GM19468 (cell line): ENCODE data around the gene MALAT1.

Experiments used
- ATAC-seq: cut with Tn5 transposase; IDR thresholded peaks from one replicate; pipeline ENCODE4 v1.9.1; 2021; ENCODE audit warnings: mild to moderate bottlenecking, moderate library complexity, moderate number of reproducible peaks; ENCODE audit not compliant: unreplicated experiment; ENCODE audit errors: extremely low read depth

MALAT1 gene

DNA sequence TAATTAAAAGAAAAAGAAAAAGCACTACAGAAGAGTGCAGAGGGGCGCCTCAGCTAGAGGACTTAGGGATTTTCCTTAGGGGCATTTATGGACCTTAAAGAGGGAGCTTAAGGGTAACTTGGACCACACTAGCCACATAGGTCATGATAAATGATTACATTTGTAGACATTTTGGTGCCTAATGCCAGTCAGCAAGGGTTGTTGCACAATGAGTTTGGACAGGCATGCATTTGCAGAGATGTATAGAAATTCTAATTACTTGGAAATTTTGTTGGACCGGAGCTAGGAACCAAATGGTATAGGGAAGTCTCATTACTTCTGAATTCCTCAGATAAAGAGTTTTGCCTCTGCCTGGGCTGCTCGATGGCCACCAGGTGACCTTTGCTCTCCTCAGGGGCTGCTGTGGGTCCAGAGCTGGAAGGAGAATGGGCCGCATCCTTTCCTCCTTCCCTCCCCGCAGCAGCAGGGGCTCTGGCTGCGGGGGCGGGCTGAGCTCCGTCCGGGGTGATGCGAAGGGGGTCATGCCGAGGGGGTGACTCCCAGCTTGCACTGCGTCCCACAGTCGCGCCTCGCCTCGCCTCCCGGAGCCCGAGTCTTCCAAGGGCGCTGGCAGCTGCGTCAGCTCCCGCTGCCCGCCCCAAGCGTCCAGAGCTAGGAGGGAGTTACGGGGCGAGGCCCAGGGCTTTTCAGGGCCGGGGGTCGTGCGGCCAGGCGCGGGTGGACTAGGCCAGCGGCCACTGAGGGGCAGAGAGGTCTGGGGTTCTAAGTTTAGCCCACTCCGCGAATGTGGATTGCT, 20.3 kb upstream of the MALAT1 start:
- ATAC-seq = no peak

DNA sequence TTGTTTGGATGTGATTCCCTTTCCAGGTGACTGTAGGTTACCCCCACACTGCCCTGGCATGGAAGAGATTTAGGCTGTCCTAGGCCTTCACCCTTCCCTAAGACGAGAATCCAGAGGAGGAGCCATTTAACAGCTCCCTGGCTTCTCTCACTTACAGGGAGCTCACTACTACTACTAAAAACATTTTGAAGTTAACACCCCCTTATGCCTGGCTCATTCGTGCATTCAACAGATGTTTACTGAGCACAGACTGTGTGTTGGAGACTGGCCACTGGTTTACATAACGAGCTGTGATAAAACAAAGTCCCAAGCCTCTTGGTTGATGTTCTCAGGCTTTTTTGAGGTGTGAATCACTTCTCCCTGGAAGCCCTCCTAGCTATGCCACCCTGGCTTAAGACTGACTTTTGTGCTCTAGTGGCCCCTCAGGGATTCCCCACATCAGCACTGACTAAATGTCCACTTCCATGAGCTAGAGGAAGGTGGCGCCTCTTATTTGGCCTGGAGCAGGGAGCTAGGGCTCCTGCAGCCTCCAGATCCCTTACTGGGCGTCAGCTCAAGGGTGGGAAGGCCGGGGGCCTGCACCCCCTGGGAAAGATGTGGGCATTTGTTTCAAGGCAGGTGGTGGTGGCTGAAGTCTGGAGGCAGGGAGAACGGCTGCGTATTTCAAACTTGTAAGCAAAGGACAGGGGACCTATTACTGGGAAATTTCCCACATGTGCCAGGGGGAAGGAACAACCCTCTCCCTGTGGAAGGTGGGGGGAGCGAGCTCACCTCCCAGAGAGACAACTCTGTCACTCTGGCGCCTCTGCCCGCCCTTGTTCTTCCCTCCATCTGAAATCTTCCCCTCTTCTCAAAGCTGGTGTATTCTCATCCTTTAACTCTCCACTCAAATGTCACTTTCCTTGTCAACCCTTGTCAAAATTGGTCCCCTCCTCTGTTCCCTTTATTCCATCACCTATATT, 19.4 kb upstream of the MALAT1 start:
- no peak for ATAC-seq

DNA sequence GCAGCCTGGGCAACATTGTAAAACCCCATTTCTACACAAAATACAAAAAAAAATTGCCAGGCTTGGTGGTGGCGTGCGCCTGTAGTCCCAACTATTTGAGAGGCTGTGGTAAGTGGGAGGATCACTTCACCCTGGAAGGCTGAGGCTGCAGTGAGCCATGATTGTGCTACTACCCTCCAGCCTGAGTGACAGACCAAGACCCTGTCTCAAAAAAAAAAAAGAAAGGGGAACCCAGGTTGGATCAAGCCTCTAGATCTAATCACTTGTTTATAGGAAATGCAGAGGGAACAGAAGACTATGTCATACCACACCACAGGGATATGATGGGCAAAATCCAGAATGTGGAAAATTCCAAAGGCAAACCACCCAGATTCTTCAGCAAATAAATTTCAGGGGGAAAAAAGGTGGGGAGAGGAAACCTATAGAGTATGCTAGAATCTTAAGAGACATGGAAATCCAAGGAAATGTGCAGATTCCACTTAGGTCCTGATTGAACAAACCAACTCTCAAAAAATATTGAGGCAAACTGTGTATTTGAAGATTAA, 16.5 kb upstream of the MALAT1 start:
- ATAC-seq = no peak

DNA sequence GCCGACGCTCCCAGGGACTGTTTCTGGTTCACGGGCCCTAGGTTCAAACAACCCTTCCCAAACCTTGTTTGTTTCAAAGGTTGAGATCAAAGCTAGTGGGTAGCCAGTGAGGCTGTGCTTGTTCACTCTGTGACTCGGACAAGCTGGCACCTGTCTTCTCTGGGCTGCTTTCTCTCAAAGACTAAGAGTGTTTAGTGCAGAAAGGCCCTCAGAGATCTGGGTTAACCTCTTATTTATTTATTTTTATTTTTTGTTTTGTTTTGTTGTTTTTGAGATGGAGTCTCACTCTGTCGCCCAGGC, 13.0 kb upstream of the MALAT1 start:
- no peak for ATAC-seq

DNA sequence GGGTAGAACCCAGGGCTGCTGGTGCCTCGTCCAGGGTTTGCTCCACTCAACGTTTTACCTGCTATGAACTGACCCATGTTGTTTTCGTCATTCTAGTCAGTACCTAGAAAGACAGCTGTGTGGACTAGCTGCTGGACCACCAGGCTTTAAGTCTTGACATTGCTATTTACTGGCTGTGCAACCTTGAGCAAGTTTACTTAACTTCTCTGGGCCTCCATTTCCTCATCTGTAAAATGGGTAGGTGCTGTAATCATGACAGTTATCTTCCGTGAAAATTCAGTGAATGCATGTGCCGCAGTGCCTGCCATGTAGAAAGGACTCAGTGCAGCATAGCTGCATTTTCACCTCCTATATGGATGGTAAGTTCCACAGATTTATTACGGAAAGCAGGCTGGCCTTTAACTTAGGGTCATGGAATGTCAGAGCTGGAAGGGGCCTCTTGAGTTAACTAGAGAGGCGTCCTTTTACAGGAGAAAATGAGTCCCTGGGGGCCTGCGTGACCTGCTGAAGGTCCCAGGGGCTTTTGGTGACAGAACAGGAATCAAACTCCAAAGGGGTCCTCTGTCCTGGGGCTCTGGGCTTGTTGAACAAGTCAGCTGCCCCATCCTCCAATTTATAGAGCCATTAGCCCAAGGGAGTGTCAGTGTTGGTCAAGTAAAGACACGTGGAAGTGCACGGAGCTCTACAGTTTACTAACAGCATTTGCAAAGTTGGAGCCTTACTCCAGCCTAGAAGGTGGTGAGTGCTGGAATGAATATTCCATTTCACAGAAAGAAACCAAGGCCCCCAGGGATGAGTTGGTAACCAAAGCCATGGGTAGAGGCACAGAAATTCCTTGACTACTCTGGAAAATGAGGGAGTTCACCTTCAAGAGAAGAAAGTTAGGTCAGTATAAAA, 12.0 kb upstream of the MALAT1 start:
- ATAC-seq = no peak

DNA sequence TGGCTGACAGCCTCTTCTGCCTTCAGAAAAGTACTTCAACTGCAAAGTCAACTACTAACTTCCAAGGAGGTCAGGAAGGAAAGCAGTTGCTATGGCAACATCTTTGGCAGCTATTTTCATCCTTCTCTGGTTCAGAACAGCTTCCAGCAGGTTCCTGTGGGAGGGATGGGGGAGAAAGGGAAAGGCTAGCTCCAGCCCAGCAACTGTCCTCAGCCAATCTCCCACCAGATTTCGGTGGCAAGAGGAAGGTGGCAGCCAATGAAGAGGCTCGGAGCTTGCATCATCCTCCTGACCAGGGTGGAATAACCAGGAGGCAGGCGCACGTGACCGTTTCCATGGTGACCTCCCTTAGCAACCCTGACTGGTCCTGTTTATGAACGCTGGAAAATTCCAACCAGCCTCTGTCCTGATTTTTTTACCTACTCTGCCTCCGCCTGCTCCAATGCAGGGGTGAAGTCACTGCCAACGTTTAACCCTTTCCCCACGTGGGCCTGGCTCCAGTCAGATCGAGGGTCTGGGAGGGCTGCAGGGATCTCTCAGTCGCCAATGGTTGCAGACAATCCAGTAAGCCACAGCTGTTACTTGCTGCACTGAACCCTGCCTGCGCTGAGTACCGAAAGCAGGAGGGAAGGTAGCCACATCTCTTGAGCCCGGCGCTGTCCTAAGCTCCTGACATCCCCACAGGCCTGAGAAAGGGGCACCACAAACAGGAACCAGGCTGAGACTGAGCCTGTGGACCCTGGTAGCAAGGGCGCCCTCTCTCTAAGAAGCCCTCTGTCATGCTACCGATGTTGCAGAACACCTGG, 11.2 kb upstream of the MALAT1 start:
- ATAC-seq = no peak

DNA sequence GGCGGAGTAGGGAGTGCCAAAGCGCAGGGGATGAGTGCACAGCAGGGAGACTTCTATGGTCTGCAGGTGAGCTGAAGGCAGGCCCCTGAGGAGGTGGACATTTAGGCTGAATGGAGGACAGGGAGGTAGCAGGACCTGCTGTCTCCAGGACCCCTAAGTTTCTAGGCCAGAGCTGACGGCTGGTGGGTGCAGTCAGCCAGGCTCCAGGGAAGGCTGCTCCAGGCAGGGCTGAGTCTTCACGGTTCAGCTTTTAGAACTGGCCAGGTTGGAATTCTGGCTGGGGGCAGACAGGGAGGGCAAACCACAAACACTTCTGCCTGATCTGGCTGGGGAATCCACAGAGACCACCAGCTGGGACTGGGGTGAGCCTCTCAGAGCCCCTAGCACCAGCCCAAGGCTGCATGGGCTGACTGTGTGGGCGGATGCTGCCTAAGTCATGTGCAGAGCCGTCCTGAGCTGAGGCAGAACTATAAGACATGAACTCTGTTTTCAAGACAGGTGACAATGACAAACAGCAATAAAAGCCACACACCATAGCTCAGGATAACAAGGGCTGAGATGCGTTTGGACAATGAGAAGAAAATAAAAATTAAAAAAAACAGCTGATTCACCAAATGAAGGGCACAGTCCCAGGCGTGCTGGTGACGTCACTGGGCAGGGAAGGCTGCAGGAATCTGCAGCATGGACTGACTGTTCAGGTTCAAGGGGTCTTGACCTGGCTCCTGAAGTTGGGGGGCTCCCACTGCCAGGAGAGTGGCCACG, 10.4 kb upstream of the MALAT1 start:
- ATAC-seq = no peak

DNA sequence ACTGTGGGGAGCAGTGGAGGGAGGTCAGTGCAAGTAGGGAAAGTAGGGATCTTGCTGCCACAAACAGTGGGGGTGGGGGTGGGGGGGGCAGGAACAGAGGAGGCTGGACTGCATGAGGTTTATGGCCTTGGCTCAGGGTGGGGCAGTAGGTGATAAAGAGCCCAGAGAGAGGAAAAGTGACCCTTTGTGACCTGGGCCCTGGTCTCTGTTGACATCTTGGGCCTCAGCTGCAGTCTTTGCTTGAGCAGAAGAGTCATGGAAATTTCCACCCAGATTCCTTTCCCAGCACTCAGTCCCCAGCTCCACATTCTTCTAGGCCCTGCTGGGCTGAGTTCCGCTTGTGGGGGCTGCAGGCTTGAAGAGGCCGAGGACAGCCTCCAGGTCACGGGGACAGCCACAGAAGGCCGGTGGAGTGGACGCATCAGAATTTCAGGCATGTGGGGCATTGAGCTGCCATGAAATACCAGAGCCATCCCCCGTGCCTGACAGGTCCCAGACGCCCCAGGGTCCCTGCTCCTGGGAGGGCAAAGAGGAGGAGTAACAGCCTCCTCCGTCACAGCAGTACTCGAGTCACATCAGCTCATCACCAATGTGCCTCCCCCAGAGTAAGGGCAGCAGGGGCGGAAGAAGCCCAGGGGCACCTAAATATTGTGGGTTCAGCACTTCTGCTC, 9.7 kb upstream of the MALAT1 start:
- ATAC-seq = no peak

DNA sequence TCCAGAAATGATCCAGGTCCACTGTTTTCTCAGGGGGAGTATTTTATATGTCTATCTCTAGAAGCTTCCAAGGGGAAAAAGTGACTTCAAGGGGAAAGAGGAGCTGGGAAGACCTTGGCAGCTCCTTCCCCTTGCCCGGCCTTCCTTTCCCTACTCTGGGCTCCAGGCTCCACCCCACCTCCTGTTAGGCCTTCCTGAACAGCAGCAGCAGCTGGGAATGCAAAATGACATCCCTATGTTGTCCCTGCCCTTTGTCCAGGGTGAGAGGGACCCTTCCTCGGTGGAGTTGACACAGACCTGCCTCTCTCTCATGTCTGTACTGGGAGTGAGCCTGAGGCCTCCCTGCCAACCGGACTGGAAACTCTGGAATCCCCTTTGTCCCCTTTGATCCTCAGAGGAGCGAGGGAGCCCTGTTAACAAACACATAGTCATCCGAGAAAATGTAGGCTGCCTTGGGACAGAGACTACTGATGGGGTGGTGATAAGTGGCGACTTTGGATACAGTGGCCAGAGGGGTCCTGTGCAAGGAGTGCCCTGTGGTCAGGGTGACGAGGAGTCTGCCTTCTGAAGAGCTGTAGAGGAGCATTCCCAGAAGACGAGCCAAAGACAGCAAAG, 9.0 kb upstream of the MALAT1 start:
- ATAC-seq = no peak

DNA sequence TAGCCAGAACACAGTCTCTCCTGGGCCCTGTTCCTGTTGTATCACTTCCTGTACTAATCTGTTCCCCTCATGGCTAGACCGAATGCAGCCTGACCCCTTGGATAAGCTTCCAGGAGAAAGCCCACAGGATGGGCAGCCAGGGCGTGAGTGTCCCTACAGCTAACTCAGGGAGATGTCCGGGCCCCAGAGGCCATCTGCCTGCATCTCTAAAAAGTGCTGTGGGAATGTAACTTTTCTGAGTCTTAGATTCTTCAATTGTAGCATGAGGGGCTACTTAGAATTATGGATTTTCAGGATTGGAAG, 7.7 kb upstream of the MALAT1 start:
- ATAC-seq = no peak

DNA sequence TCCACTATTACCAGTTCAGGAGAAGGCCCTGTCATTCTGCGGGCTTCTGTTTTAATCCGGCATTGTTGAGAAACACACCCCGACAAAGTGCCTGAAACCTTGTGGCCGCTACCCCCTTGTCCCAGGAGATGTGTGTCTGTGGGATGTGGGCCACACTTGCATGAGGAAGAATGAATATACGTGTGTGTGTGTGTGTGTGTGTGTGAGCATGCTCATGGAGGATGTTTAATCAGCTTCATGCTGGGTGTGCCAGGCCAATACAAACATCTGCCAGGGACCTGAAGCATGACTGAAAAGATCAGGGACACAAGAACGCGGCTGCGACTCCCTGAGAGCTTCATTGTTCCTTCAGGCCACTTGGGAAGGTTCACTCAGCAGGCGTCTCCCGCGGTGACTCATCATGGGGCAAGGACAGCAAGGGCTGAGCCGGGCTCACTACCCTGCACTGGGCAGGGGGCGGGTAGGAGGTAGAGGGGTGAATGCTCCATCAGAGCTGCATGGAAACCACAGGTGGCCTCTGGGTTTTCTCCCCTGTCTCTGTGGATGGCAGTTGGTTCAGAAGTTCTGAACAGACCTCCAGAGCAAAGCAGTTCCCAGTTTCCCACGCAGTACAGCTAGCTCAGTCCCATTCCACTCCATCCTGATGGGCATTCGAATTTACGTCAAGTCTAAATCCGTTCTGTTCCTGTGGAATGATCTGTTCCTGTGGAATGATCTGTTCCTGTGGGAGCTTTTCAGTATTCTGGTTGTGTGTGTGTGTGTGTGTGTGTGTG, 7.0 kb upstream of the MALAT1 start:
- ATAC-seq = no peak

DNA sequence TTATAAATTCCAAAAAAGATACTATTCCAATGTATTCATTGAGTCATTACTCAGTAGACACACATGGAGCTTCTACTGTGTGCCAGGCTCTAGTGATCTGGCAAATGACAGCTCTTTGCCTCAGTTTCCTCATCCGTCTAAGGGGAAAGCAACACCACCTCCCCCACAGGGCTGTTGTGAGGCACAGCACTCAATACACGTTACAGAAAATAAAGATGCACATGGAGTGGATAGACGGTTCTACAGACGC, 6.5 kb upstream of the MALAT1 start:
- ATAC-seq = no peak

DNA sequence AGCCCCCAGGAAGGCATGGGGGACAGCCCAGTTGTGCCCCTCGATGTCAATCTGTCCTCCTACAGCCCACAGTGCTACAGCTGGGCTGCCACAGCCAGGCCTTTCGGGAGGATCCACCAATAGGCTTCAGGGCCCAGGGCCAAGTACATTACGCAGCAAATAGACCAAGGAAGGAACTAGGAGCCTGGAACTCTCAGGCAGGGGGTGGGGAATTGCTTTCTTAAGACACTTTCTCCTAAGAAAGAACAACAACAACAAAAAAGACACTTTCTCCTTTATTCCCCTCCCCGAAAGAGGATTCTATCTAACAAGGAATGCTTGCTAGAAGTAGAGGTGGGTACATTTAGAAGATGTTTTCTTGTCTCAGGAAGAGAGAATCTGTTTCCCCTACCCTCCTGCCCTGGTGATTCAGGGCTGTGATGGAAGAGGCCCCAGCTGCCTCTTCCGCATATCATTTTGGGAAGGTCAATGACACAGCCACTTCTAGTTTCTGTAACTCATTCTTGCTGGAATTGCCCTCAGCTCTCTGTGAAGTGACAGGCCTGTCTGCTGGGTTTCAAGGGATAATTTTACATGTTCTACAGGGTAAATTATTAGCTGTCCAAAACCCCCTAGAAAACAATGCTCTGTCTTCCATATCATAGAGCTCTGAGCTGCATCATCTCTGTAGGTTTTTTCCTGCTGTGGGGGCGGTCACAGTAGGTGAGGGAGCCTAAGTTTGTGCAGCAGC, 6.0 kb upstream of the MALAT1 start:
- no peak for ATAC-seq

DNA sequence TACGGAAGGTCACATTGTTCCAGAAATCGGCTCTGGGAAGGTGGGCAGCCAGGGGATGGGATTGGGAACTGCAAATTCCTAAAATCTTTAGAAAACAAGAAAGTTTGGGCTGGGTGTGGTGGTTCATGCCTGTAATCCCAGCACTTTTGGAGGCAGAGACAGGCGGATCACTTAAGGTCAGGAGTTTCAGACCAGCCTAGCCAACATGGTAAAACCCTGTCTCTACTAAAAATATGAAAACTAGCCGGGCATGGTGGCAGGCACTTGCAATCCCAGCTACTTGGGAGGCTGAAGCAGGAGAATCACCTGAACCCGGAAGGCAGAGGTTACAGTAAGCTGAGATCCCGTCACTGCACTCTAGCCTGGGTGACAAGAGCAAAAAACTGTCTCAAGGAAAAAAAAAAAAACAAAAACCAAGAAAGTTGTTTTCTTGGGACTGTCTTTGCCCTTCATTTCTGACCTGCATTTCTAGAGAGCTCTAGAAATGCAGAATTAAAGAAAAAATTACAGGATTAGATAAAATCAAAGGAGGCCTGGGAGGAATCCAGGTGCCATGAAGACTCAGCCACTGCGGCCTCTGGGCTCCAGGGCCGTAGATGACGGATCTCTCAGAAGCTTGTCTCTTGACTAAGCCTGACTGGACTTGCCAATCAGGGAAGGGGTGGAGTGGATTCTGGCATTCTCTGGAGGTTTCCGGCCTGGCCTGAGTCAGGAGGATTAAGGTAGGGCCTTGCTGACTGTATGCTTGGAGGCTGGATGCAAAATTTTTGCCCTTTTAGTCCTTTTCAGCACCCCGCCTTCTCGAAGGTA, 5.3 kb upstream of the MALAT1 start:
- ATAC-seq = no peak

DNA sequence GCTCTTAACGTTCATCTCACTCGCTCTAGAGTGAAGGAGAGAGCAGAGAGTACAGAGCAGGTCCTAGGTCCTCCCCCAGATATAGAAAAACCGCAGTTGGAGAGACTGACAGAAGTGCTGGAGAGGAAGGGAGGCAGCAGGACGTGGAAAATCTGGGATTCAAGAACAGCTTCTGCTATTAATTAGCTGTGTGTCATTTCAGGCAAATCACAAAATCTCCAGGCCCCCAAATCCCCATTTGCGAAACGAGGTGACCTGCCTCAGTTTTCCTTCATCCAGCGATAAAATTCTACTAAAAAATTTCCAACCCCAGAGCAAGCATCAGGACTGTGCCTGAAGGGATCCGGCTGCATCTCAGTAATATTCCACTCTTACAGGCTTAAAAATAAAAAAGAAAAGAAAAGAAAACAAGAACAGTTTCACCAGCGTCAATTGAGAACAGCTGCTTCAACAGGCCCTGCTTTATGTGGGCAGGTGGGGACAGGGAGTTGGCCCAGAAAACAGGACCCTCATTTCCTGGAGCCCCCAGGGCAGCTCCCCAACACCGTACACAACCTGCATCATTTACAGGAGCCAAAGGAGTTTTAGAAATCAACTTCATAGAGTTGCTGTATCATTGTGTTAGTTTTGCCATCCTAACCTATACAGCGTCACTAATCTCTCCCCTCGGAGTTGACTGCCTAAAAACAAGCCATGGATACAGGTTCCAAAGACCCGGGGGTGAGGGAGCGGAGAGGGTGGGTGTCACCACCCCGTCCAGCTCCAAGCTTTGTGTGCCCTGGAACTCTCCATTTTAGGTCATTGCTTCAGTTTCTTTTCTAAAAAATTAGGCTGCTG, 2.3 kb upstream of the MALAT1 start:
- ATAC-seq = no peak
